ENCODE data around the gene SDK1. TPM values are rescaled to one million over a fixed set of nuclear protein-coding genes. Genes with fewer than 3 reads are reported as not detected.
"Not testable (repeated sequence)": the region's sequence is repeated elsewhere in the genome, so short reads cannot be mapped to it uniquely, and the experiment has no call there.

SDK1 gene
- total RNA-seq, 6 experiments from 2014 or later, result not detected

DNA sequence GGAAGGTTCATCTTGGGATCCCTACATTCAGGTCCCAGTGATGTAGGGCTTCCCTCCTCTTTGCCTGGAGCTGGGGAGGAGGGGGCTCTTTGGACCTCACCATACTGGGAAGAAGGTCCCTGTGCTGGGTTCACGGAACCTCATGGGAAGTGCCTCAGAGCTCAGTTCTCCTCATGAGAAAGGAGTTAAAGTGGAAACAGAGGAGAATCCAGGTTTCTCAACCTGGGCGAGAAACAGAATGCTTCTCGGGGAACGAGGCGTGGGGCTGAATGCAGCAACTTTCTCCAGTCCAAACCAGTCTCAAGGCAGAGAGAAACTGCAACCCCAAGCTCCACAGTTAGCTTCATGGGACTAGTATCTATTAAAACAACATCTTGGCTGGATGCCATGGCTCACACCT lies 998.4 kb downstream of the SDK1 start:
- H3K9me3 Mint-ChIP-seq, result peaks cover 57% of the 10 kb centered on the region
- H3K4me3 Mint-ChIP-seq, result no peak overlapping the region
- no peak for DNase-seq
- TF ChIP-seq, protein P1, sequence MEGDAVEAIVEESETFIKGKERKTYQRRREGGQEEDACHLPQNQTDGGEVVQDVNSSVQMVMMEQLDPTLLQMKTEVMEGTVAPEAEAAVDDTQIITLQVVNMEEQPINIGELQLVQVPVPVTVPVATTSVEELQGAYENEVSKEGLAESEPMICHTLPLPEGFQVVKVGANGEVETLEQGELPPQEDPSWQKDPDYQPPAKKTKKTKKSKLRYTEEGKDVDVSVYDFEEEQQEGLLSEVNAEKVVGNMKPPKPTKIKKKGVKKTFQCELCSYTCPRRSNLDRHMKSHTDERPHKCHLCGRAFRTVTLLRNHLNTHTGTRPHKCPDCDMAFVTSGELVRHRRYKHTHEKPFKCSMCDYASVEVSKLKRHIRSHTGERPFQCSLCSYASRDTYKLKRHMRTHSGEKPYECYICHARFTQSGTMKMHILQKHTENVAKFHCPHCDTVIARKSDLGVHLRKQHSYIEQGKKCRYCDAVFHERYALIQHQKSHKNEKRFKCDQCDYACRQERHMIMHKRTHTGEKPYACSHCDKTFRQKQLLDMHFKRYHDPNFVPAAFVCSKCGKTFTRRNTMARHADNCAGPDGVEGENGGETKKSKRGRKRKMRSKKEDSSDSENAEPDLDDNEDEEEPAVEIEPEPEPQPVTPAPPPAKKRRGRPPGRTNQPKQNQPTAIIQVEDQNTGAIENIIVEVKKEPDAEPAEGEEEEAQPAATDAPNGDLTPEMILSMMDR (IDR thresholded peaks at IDR 0.05), result no peak
- H3K27me3 Mint-ChIP-seq (ENCODE audit: insufficient read depth), result no peaks in the 10 kb centered on the region; the same call in 1 of the 2 replicates
- H3K36me3 Mint-ChIP-seq (ENCODE audit: low read depth), result 0 out of 2 replicates have a peak, but pooled peaks cover 4% of the 10 kb centered on the region
- no peaks in the 10 kb centered on the region for H3K4me1 Mint-ChIP-seq (ENCODE audit: low read depth)
- no peak overlapping the region for H3K27ac Mint-ChIP-seq

GRCh38 chr7:4302203-4302905 lies 1001.3 kb downstream of the SDK1 start:
- H3K36me3 Mint-ChIP-seq (ENCODE audit: low read depth), result peaks cover 12% of the 10 kb centered on the region; the same call in 1 of the 2 replicates
- H3K4me1 Mint-ChIP-seq (ENCODE audit: low read depth), result no peaks in the 10 kb centered on the region
- H3K27ac Mint-ChIP-seq, result no peak overlapping the region
- H3K4me3 Mint-ChIP-seq, result no peak overlapping the region
- no peak for DNase-seq
- H3K27me3 Mint-ChIP-seq (ENCODE audit: insufficient read depth), result no peaks in the 10 kb centered on the region; the same call in 1 of the 2 replicates
- TF ChIP-seq, protein P1 (IDR thresholded peaks at IDR 0.05), result no peak
- H3K9me3 Mint-ChIP-seq, result peaks cover 60% of the 10 kb centered on the region

GRCh38 chr7:4307316-4308204 lies 1006.5 kb downstream of the SDK1 start:
- H3K4me3 Mint-ChIP-seq, result no peak overlapping the region

GRCh38 chr7:4308205-4308590 lies 1007.1 kb downstream of the SDK1 start:
- Mint-ChIP-seq H3K36me3 (ENCODE audit: low read depth) (peaks cover 17% of the 10 kb centered on the region), H3K9me3 (peaks cover 69% of the 10 kb centered on the region), H3K27me3 (ENCODE audit: insufficient read depth) (peaks cover 2% of the 10 kb centered on the region), H3K4me3 (no peak overlapping the region), H3K4me1 (ENCODE audit: low read depth) (no peaks in the 10 kb centered on the region), H3K27ac (no peak overlapping the region)
- TF ChIP-seq, protein P1 (IDR thresholded peaks at IDR 0.05), result no peak
- no peak for DNase-seq

More at GRCh38 chr7:4307316-4308204, 1006.5 kb downstream of the SDK1 start:
- no peak for DNase-seq
- peaks cover 17% of the 10 kb centered on the region for H3K36me3 Mint-ChIP-seq (ENCODE audit: low read depth)
- no peak overlapping the region for H3K27ac Mint-ChIP-seq
- H3K4me1 Mint-ChIP-seq (ENCODE audit: low read depth), result no peaks in the 10 kb centered on the region
- H3K27me3 Mint-ChIP-seq (ENCODE audit: insufficient read depth), result peaks cover 2% of the 10 kb centered on the region
- TF ChIP-seq, protein P1 (IDR thresholded peaks at IDR 0.05), result no peak
- H3K9me3 Mint-ChIP-seq, result peaks cover 69% of the 10 kb centered on the region

GRCh38 chr7:4313911-4314310 lies 1012.9 kb downstream of the SDK1 start:
- not testable (repeated sequence) for H3K27ac Mint-ChIP-seq; H3K4me3 Mint-ChIP-seq; H3K27me3 Mint-ChIP-seq (ENCODE audit: insufficient read depth); H3K36me3 Mint-ChIP-seq (ENCODE audit: low read depth); DNase-seq; H3K4me1 Mint-ChIP-seq (ENCODE audit: low read depth)
- H3K9me3 Mint-ChIP-seq, result peaks cover 51% of the 10 kb centered on the region

- H3K4me1 Mint-ChIP-seq (ENCODE audit: low read depth); H3K36me3 Mint-ChIP-seq (ENCODE audit: low read depth); DNase-seq; H3K27me3 Mint-ChIP-seq (ENCODE audit: insufficient read depth); H3K4me3 Mint-ChIP-seq; H3K27ac Mint-ChIP-seq: not testable (repeated sequence)
- H3K9me3 Mint-ChIP-seq, result peaks cover 52% of the 10 kb centered on the region
Observed at GRCh38 chr7:4314316-4314715, 1013.3 kb downstream of the SDK1 start.
